Measurements from ENCODE around the gene ZNF512B. TPM values are rescaled to one million over a fixed set of nuclear protein-coding genes. Genes with fewer than 3 reads are reported as not detected.

The ZNF512B gene
- total RNA-seq, 1 donor from 2014 or later, result 37.2 TPM

GRCh38 chr20:63967330-63968135 is 2.2 kb downstream of the ZNF512B start:
- peaks cover 2% of the 10 kb centered on the region for H3K36me3 Mint-ChIP-seq (ENCODE audit: low read depth)
- no peaks in the 10 kb centered on the region for H3K9me3 Mint-ChIP-seq (ENCODE audit: low read depth)
- no peaks in the 10 kb centered on the region for H3K27me3 Mint-ChIP-seq (ENCODE audit: low read depth)
- H3K4me3 Mint-ChIP-seq (ENCODE audit: unreplicated experiment), result no peak overlapping the region
- H3K27ac Mint-ChIP-seq (ENCODE audit: unreplicated experiment), result no peak overlapping the region
- TF ChIP-seq, protein P1, sequence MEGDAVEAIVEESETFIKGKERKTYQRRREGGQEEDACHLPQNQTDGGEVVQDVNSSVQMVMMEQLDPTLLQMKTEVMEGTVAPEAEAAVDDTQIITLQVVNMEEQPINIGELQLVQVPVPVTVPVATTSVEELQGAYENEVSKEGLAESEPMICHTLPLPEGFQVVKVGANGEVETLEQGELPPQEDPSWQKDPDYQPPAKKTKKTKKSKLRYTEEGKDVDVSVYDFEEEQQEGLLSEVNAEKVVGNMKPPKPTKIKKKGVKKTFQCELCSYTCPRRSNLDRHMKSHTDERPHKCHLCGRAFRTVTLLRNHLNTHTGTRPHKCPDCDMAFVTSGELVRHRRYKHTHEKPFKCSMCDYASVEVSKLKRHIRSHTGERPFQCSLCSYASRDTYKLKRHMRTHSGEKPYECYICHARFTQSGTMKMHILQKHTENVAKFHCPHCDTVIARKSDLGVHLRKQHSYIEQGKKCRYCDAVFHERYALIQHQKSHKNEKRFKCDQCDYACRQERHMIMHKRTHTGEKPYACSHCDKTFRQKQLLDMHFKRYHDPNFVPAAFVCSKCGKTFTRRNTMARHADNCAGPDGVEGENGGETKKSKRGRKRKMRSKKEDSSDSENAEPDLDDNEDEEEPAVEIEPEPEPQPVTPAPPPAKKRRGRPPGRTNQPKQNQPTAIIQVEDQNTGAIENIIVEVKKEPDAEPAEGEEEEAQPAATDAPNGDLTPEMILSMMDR (IDR thresholded peaks at IDR 0.05), result no peak
- H3K4me1 Mint-ChIP-seq (ENCODE audit: low read depth), result peaks cover 11% of the 10 kb centered on the region
- DNase-seq (ENCODE audit: low spot score), result peak; percentile 89

DNA sequence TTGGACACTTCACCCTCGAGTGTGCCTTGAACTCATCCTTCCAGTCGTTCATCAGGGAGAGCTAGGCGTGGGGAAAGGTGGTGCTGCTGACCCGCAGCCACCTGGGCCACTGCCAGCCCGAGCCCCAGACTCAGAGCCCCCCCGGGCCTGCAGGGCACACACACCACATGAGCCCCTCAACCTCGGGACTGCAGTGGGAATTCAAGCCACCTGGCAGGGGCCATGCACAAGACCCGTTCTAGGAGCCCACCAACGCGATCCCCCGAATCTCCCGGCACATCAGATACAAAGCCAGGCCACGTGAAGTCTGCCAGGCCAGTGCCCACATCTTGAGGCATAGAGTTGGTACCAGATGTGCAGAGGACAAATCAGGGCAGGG is 2.8 kb downstream of the ZNF512B start:
- no peak overlapping the region for H3K4me3 Mint-ChIP-seq (ENCODE audit: unreplicated experiment)

GRCh38 chr20:63966172-63966943 is 3.4 kb downstream of the ZNF512B start:
- Mint-ChIP-seq H3K4me1 (ENCODE audit: low read depth) (peaks cover 11% of the 10 kb centered on the region), H3K27me3 (ENCODE audit: low read depth) (no peaks in the 10 kb centered on the region), H3K27ac (ENCODE audit: unreplicated experiment) (no peak overlapping the region), H3K9me3 (ENCODE audit: low read depth) (no peaks in the 10 kb centered on the region), H3K36me3 (ENCODE audit: low read depth) (peaks cover 3% of the 10 kb centered on the region), H3K4me3 (ENCODE audit: unreplicated experiment) (no peak overlapping the region)
- DNase-seq (ENCODE audit: low spot score), result peak; percentile 87
- TF ChIP-seq, protein P1 (IDR thresholded peaks at IDR 0.05), result no peak

More for the DNA sequence above, 2.8 kb downstream of the ZNF512B start:
- Mint-ChIP-seq H3K9me3 (ENCODE audit: low read depth) (no peaks in the 10 kb centered on the region), H3K27me3 (ENCODE audit: low read depth) (no peaks in the 10 kb centered on the region), H3K27ac (ENCODE audit: unreplicated experiment) (no peak overlapping the region), H3K4me1 (ENCODE audit: low read depth) (peaks cover 11% of the 10 kb centered on the region), H3K36me3 (ENCODE audit: low read depth) (peaks cover 3% of the 10 kb centered on the region)
- TF ChIP-seq, protein P1 (IDR thresholded peaks at IDR 0.05), result no peak
- peak; percentile 81 for DNase-seq (ENCODE audit: low spot score)

DNA sequence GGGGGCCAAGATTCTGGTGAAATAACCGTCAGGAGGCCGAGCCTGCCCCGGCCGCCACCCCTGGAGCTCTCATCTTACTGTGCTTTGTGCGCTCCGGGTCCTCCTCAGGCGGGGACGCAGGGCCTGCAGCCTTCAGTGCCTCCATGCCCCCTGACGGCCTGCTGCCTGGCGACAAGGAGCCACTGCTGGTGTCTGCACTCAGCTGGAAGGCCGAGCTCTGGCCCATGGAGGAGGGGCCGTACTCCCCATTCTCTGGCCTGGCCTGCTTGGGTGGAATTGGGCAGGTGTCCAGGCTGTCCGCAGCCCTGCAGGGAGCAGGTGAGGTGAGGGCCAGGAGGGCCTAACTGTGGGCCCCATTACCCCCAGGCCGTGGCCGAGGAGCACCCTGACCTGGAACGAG is 5.3 kb downstream of the ZNF512B start:
- DNase-seq (ENCODE audit: low spot score), result no peak
- TF ChIP-seq, protein P1 (IDR thresholded peaks at IDR 0.05), result no peak
- H3K4me3 Mint-ChIP-seq (ENCODE audit: unreplicated experiment), result no peak overlapping the region
- no peak overlapping the region for H3K27ac Mint-ChIP-seq (ENCODE audit: unreplicated experiment)
- H3K9me3 Mint-ChIP-seq (ENCODE audit: low read depth), result no peaks in the 10 kb centered on the region
- no peaks in the 10 kb centered on the region for H3K27me3 Mint-ChIP-seq (ENCODE audit: low read depth)
- H3K4me1 Mint-ChIP-seq (ENCODE audit: low read depth), result peaks cover 11% of the 10 kb centered on the region
- peaks cover 6% of the 10 kb centered on the region for H3K36me3 Mint-ChIP-seq (ENCODE audit: low read depth)

DNA sequence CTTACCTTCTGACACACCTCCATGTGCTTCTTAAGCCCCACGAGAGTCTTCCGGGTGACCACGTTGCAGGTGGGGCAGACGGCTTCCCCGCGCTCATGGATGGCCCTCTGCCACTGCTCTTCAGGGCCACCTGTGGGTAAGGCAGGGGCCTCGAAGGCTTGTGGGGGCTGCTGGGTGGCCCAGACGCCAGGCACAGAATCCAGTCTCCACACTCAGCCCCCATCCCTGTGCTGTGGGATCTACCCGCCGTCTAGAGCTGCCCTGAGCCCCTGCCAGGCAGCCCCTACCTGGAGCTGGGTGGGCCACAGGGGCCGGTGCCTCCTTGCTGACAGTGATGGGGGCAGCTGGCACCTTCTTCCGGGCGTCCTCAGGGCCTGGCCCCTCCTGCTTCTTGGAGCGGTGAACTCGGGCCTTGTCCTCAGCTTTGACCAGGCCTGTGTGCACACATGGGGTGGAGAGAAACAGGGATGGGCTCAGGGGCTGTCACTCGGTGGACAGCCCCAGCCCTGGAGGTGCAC is 5.9 kb downstream of the ZNF512B start:
- no peak overlapping the region for H3K27ac Mint-ChIP-seq (ENCODE audit: unreplicated experiment)
- no peaks in the 10 kb centered on the region for H3K27me3 Mint-ChIP-seq (ENCODE audit: low read depth)
- H3K4me1 Mint-ChIP-seq (ENCODE audit: low read depth), result peaks cover 9% of the 10 kb centered on the region
- H3K9me3 Mint-ChIP-seq (ENCODE audit: low read depth), result no peaks in the 10 kb centered on the region
- TF ChIP-seq, protein P1 (IDR thresholded peaks at IDR 0.05), result no peak
- H3K36me3 Mint-ChIP-seq (ENCODE audit: low read depth), result peaks cover 6% of the 10 kb centered on the region
- DNase-seq (ENCODE audit: low spot score), result no peak
- no peak overlapping the region for H3K4me3 Mint-ChIP-seq (ENCODE audit: unreplicated experiment)
